Adrenal gland (tissue), 12 donors: ENCODE measurements around the gene SLC34A1. TPM values are rescaled to one million over a fixed set of nuclear protein-coding genes. Genes with fewer than 3 reads are reported as not detected.

Source experiments
- DNase-seq, 7 donors: peaks; one replicate each; pipeline ENCODE4 v3.0.0-alpha.2; 2019 to 2020
- H3K27ac ChIP-seq, 5 donors: fragments of 200-600 bp; sonication (generic) in 4 of 5; 1 replicate in 3 of 5; 2 replicates in 2 of 5; pipeline versions ENCODE4 v1.5.1 to v1.8.0; 2016 to 2020; ENCODE audit warnings: mild to moderate bottlenecking in 1 of 5
- H3K27me3 ChIP-seq: fragments of 200-600 bp; 2 replicates; pipeline ENCODE4 v1.8.0; 2021
- H3K36me3 ChIP-seq, 2 donors: fragments of 200-600 bp; replicated peaks in 1 of 2; 1 replicate in 1 of 2; 2 replicates in 1 of 2; pipeline versions ENCODE4 v1.5.1 to v1.8.0; 2018 to 2022
- H3K4me1 ChIP-seq, 2 donors: fragments of 200-600 bp; replicated peaks in 1 of 2; 1 replicate in 1 of 2; 2 replicates in 1 of 2; pipeline versions ENCODE4 v1.5.1 to v1.8.0; 2018 to 2021
- H3K4me3 ChIP-seq, 4 donors: fragments of 200-600 bp; sonication (generic) in 3 of 4; one replicate each; pipeline ENCODE4 v1.5.1; 2016 to 2018
- H3K9me3 ChIP-seq, 3 donors: fragments of 200-600 bp; sonication (generic) in 1 of 3; replicated peaks in 1 of 3; 1 replicate in 2 of 3; 2 replicates in 1 of 3; pipeline versions ENCODE4 v1.5.1 to v1.8.0; 2016 to 2021
- CTCF ChIP-seq, 6 experiments: fragments of 450-650 bp in 4 of 6; fragments of 200-600 bp in 2 of 6; sonication (generic) in 1 of 6; IDR thresholded peaks; 1 replicate in 5 of 6; 2 replicates in 1 of 6; pipeline versions ENCODE4 v1.5.1 to v1.8.0; 2016 to 2021; ENCODE audit warnings: antibody characterized with exemption in 6 of 6, mild to moderate bottlenecking in 2 of 6, moderate library complexity in 1 of 6
- POLR2A ChIP-seq, 2 donors: fragments of 450-650 bp; IDR thresholded peaks; one replicate each; pipeline ENCODE4 v1.6.1; 2017; ENCODE audit warnings: antibody characterized with exemption in 2 of 2, mild to moderate bottlenecking in 2 of 2, moderate library complexity in 1 of 2
- WGBS, 4 donors: extraction: QIAGEN DNeasy Blood & Tissue Kit in 2 of 4; methylation state at CpG; one replicate each; pipeline versions ENCODE4 v1.1.5 to v1.1.7; 2013 to 2017; 5-methylcytosine and 5-hydroxymethylcytosine counted together
- intact Hi-C, 2 donors: fragments of 100-400 bp; cut with DNase I; formaldehyde crosslinking; loops; one replicate each; pipeline versions ENCODE4 v1.14.1 to v1.15.0; 2022 to 2023
- polyA plus RNA-seq, 3 donors: library from polyadenylated mRNA; stranded (reverse); fragments of 200-250 nt in 2 of 3; fragments of 350-450 nt in 1 of 3; fragmentation: Illumina TruSeq in 1 of 3; extraction: RNeasy Lipid Tissue Mini Kit (QIAGEN cat#74804) in 1 of 3; gene quantifications; one replicate each; pipeline ENCODE4 v1.2.3, GENCODE V29; 2013 to 2014
- total RNA-seq, 9 donors: library from RNA; depleted of rRNA in 4 of 9; stranded (reverse); fragments of >200 nt in 4 of 9; fragments of 120-200 nt in 1 of 9; fragmentation: NEBNext Ultra II Directional in 1 of 9; extraction: Animal tissue kit (Norgen Biotek cat#: 25700) in 1 of 9; gene quantifications; one replicate each; pipeline versions ENCODE4 v1.1.0 to v1.2.4, GENCODE V29; 2013 to 2023
- donor health status: healthy with polysubstance abuse.
- donor health status: Bipolar disorder and iron deficiency.
- donor health status: DM: yes; HTN: yes; CAD: no.
- donor health status: DM: no; HTN: no; CAD: no.
- donor health status: DM: no; HTN: no; CAD: no.
- donor health status: DM: yes; HTN: yes; CAD: no.

SLC34A1 gene
- total and polyA plus RNA-seq, 12 donors, result not detected

GRCh38 chr5:177446200-177447065, 62.2 kb downstream of the SLC34A1 start, which contains the start of gene PRR7:
Gene PRR7 (plus strand): TSS chr5:177446814. CDS start chr5:177455068, 8,254 bp downstream.
- DNase-seq, result peak; percentile 50 to 76 (median 62)
- Histone ChIP-seq H3K27ac (peak within 1 kb of the TSS in 3 of 5 donors; percentile 33 to 79 (median 71)), H3K4me1 (peaks cover 18 to 20% of the 10 kb centered on the region in 2 donors), H3K4me3 (peak within 1 kb of the TSS in 3 of 4 donors; percentile 7 to 77 (median 13)), H3K36me3 (peaks cover 0 to 6% of the 10 kb centered on the region in 2 donors), H3K9me3 (no peaks in the 10 kb centered on the region), H3K27me3 (no peaks in the 10 kb centered on the region)
- 1 to 2% (median 1%) methylated on average over 9 to 89 of the region's 89 CpGs for WGBS, 4 donors
- TF ChIP-seq POLR2A (IDR thresholded peaks at IDR 0.05), result no peak
- peak in 2 of 6 experiments; percentile 4 to 8 for TF ChIP-seq CTCF (IDR thresholded peaks at IDR 0.05)
- intact Hi-C loops, result no loop called here

DNA sequence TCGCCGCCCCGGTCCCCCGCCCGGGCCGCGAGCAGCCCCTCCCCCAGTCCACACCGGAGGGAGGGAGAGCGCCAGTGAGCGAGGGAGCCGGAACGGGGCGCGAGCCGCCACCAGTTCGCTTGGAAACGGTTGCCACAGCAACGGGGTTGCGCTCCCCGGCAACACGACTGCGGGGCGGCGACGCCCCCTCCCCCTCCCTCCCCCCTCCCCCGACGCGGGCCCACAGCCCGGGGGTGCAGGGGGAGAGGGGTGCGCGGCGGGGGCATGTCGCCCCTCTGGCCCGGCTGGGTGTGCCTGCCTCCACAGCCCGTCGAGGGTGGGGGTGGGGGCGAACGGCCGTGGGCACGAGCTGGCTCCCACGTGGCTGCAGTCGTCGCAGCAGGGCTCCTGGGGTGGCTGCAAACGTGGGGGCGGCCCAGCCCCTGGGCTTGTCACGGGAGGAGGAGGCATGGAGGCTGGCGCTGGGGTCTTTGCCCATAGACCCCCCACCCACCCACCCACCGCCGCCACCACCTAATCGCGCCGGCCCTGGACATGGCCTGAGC, 62.9 kb downstream of the SLC34A1 start:
- no peaks in the 10 kb centered on the region for H3K27me3 ChIP-seq
- H3K36me3 ChIP-seq, result no peaks in the 10 kb centered on the region
- peak; percentile 44 to 76 (median 59) for DNase-seq
- H3K27ac ChIP-seq, result peak overlapping the region in 3 of 5 donors; percentile 33 to 79 (median 71)
- peak overlapping the region in 3 of 4 donors; percentile 7 to 77 (median 13) for H3K4me3 ChIP-seq
- WGBS, 4 donors, result 0 to 1% (median 0%) methylated on average over 9 to 46 of the region's 52 CpGs; no CpG with 5 or more reads in 1 of the 4 donors
- TF ChIP-seq CTCF (IDR thresholded peaks at IDR 0.05) (no peak), POLR2A (IDR thresholded peaks at IDR 0.05) (no peak)
- intact Hi-C loops, result no loop called here
- H3K9me3 ChIP-seq, result no peaks in the 10 kb centered on the region
- peaks cover 18 to 20% of the 10 kb centered on the region in 2 donors for H3K4me1 ChIP-seq

GRCh38 chr5:177447611-177448243, 63.5 kb downstream of the SLC34A1 start:
- Histone ChIP-seq H3K4me3 (peak overlapping the region in 1 of 4 donors; percentile 77), H3K36me3 (no peaks in the 10 kb centered on the region), H3K27me3 (no peaks in the 10 kb centered on the region), H3K9me3 (no peaks in the 10 kb centered on the region), H3K27ac (peak overlapping the region in 3 of 5 donors; percentile 33 to 79 (median 71)), H3K4me1 (peaks cover 18 to 20% of the 10 kb centered on the region in 2 donors)
- TF ChIP-seq CTCF (IDR thresholded peaks at IDR 0.05), result peak in 3 of 6 experiments; percentile 11 to 28 (median 14)
- peak in 1 of 2 donors; percentile 47 for TF ChIP-seq POLR2A (IDR thresholded peaks at IDR 0.05)
- intact Hi-C loops, result no loop called here
- WGBS, 4 donors, result 5 to 7% (median 6%) methylated on average over 7 to 23 of the region's 23 CpGs
- peak; percentile 90 to 95 (median 94) for DNase-seq

Other genes with a start within 250 kb of the SLC34A1 start
- 10 to 100 TPM; 36.9 to 72.6 (median 51.3) TPM for gene RAB24, start 80.7 kb upstream of the SLC34A1 start, total RNA-seq
- gene RAB24, start 80.7 kb upstream of the SLC34A1 start, polyA plus RNA-seq, result 100 to 1,000 TPM in 1 of 3 donors, 10 to 100 TPM in 2; 29.4 to 134 (median 95.2) TPM
- 100 to 1,000 TPM in 4 of 9 donors, 10 to 100 TPM in 5; 52.3 to 164 (median 97.4) TPM for gene PRELID1, start 80.6 kb upstream of the SLC34A1 start, total RNA-seq
- 100 to 1,000 TPM; 175 to 217 (median 178) TPM for gene PRELID1, start 80.6 kb upstream of the SLC34A1 start, polyA plus RNA-seq
- 10 to 100 TPM in 1 of 9 donors, 1 to 10 TPM in 7, under 1 TPM in 1; 0.85 to 18.1 (median 3.5) TPM for gene MXD3, start 72.5 kb upstream of the SLC34A1 start, total RNA-seq
- 10 to 100 TPM in 2 of 3 donors, under 1 TPM in 1; 0.16 to 42.6 (median 26.2) TPM for gene MXD3, start 72.5 kb upstream of the SLC34A1 start, polyA plus RNA-seq
- gene LMAN2, start 32.8 kb upstream of the SLC34A1 start, total RNA-seq, result 100 to 1,000 TPM; 109 to 398 (median 160) TPM
- gene LMAN2, start 32.8 kb upstream of the SLC34A1 start, polyA plus RNA-seq, result 100 to 1,000 TPM in 1 of 3 donors, 10 to 100 TPM in 2; 85.7 to 147 (median 97.4) TPM
- gene RGS14, start 26.5 kb upstream of the SLC34A1 start, total RNA-seq, result 10 to 100 TPM in 6 of 9 donors, 1 to 10 TPM in 3; 4.4 to 36.3 (median 14.7) TPM
- 10 to 100 TPM in 2 of 3 donors, 1 to 10 TPM in 1; 2.3 to 19.8 (median 18.5) TPM for gene RGS14, start 26.5 kb upstream of the SLC34A1 start, polyA plus RNA-seq
- gene PFN3, start 16.2 kb downstream of the SLC34A1 start, total RNA-seq, result not detected
- gene PFN3, start 16.2 kb downstream of the SLC34A1 start, polyA plus RNA-seq, result not detected
- under 1 TPM in 7 of 9 donors, not detected in 2; 0.11 to 0.69 (median 0.20) TPM for gene F12, start 25.1 kb downstream of the SLC34A1 start, total RNA-seq
- under 1 TPM in 2 of 3 donors, not detected in 1; 0.47 to 0.80 TPM for gene F12, start 25.1 kb downstream of the SLC34A1 start, polyA plus RNA-seq
- gene GRK6, start 42.2 kb downstream of the SLC34A1 start, total RNA-seq, result 10 to 100 TPM; 16.2 to 31.9 (median 22.3) TPM
- gene GRK6, start 42.2 kb downstream of the SLC34A1 start, polyA plus RNA-seq, result 10 to 100 TPM in 2 of 3 donors, 1 to 10 TPM in 1; 3.5 to 15.3 (median 11.2) TPM
- 10 to 100 TPM in 1 of 9 donors, 1 to 10 TPM in 7, under 1 TPM in 1; 0.55 to 13.5 (median 6.1) TPM for gene PRR7, start 62.4 kb downstream of the SLC34A1 start, total RNA-seq
- 1 to 10 TPM in 2 of 3 donors, not detected in 1; 5.4 to 9.8 TPM for gene PRR7, start 62.4 kb downstream of the SLC34A1 start, polyA plus RNA-seq
- 10 to 100 TPM; 11.1 to 17.5 (median 12.5) TPM for gene DBN1, start 89.2 kb downstream of the SLC34A1 start, total RNA-seq
- gene DBN1, start 89.2 kb downstream of the SLC34A1 start, polyA plus RNA-seq, result 10 to 100 TPM in 2 of 3 donors, 1 to 10 TPM in 1; 5.1 to 47.1 (median 19.1) TPM
- 10 to 100 TPM; 10.4 to 63.2 (median 38.7) TPM for gene PDLIM7, start 113.2 kb downstream of the SLC34A1 start, total RNA-seq
- 100 to 1,000 TPM in 2 of 3 donors, 1 to 10 TPM in 1; 6.5 to 246 (median 131) TPM for gene PDLIM7, start 113.2 kb downstream of the SLC34A1 start, polyA plus RNA-seq
- gene DOK3, start 125.4 kb downstream of the SLC34A1 start, total RNA-seq, result 10 to 100 TPM in 6 of 9 donors, 1 to 10 TPM in 3; 1.5 to 49.1 (median 11.9) TPM
- 10 to 100 TPM in 2 of 3 donors, 1 to 10 TPM in 1; 2.3 to 38.5 (median 10.7) TPM for gene DOK3, start 125.4 kb downstream of the SLC34A1 start, polyA plus RNA-seq
- 100 to 1,000 TPM in 6 of 9 donors, 10 to 100 TPM in 3; 71.4 to 180 (median 112) TPM for gene DDX41, start 132.5 kb downstream of the SLC34A1 start, total RNA-seq
- gene DDX41, start 132.5 kb downstream of the SLC34A1 start, polyA plus RNA-seq, result 100 to 1,000 TPM in 2 of 3 donors, 10 to 100 TPM in 1; 47.0 to 145 (median 124) TPM
- gene FAM193B, start 170.1 kb downstream of the SLC34A1 start, total RNA-seq, result 100 to 1,000 TPM in 1 of 9 donors, 10 to 100 TPM in 8; 22.0 to 104 (median 41.4) TPM
- gene FAM193B, start 170.1 kb downstream of the SLC34A1 start, polyA plus RNA-seq, result 100 to 1,000 TPM in 2 of 3 donors, 10 to 100 TPM in 1; 18.4 to 851 (median 249) TPM
- 100 to 1,000 TPM in 7 of 9 donors, 10 to 100 TPM in 2; 67.6 to 265 (median 139) TPM for gene TMED9, start 207.8 kb downstream of the SLC34A1 start, total RNA-seq
- 100 to 1,000 TPM; 105 to 125 (median 113) TPM for gene TMED9, start 207.8 kb downstream of the SLC34A1 start, polyA plus RNA-seq
- gene B4GALT7, start 215.7 kb downstream of the SLC34A1 start, total RNA-seq, result 10 to 100 TPM; 27.8 to 77.6 (median 43.7) TPM
- 100 to 1,000 TPM in 1 of 3 donors, 10 to 100 TPM in 2; 22.7 to 131 (median 55.1) TPM for gene B4GALT7, start 215.7 kb downstream of the SLC34A1 start, polyA plus RNA-seq